ENCODE results near the gene MRPS2. TPM values are rescaled to one million over a fixed set of nuclear protein-coding genes. Genes with fewer than 3 reads are reported as not detected.

MRPS2 gene
- total RNA-seq, 1 experiment from 2014 or later: 81.0 TPM

DNA sequence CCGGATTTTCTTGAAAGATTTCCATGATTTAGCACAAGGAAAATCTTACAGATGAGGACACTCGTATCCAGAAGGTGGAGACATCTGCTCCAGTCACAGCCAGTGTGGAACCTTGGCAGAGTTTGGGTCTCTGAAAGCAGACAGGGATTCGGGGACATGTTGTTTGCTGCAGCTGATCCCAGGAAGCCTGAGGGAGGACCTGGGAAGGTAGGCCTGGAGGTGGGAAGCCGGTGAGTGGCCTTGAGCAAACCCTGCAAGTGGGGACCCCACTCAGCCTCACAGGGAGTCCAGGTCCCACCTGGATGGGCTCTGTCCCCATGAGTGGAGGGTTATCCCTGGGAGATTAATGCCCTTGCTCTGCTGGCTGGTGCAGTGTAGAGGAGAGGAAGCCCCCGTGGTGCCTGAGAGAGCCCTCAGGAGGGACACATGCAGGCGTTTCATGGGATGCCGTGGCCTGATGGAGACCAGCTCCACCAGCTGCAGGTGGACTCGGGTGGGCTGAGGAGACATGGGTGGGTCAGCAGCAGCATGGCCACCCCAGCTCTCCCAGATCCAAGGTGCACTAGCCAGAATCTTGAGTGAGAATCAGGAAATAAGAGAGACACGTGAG is 7.8 kb downstream of the MRPS2 start:
- Histone ChIP-seq H3K4me2 (ENCODE audit: insufficient read depth, insufficient read length, low read length) (no peak overlapping the region), H2BK12ac (ENCODE audit: insufficient read length, low read depth, low read length) (no peak overlapping the region)
- H3K9me3 Mint-ChIP-seq: no peaks in the 10 kb centered on the region; a peak in 1 of 5 replicates

More for the DNA sequence above, 7.8 kb downstream of the MRPS2 start:
- H4K91ac ChIP-seq (ENCODE audit: insufficient read length, low read depth, low read length): no peak overlapping the region
- no peaks in the 10 kb centered on the region for H3K23me2 ChIP-seq (ENCODE audit: insufficient read length, low read depth, low read length, poor library complexity, severe bottlenecking)
- no peak overlapping the region for H2AFZ ChIP-seq (ENCODE audit: low read length)
- 0 out of 2 replicates have a peak, but pooled peaks cover 2% of the 10 kb centered on the region for H3K4me1 ChIP-seq (ENCODE audit: insufficient read depth, low read length)
- H3K9me3 ChIP-seq (ENCODE audit: control insufficient read depth, low read depth, low read length): no peaks in the 10 kb centered on the region
- H3K27me3 ChIP-seq (ENCODE audit: insufficient read depth, low read length): no peaks in the 10 kb centered on the region
- H2BK5ac ChIP-seq (ENCODE audit: insufficient read length, low read length): no peak overlapping the region
- no peak overlapping the region for H2AK5ac ChIP-seq (ENCODE audit: insufficient read length, low read length)
- H3K79me1 ChIP-seq (ENCODE audit: insufficient read depth, low read depth, low read length, poor library complexity, severe bottlenecking): no peaks in the 10 kb centered on the region
- H3K36me3 Mint-ChIP-seq (ENCODE audit: insufficient read depth in 1 of 3, low read depth in 3 of 3): peaks cover 6 to 19% (median 18%) of the 10 kb centered on the region in 3 experiments; a peak in 6 of 7 replicates
- H3K79me2 ChIP-seq (ENCODE audit: insufficient read depth, low read length): no peaks in the 10 kb centered on the region
- no peaks in the 10 kb centered on the region for H3K27me3 Mint-ChIP-seq (ENCODE audit: low read depth)
- no peak overlapping the region for H3K4me3 Mint-ChIP-seq
- no peak overlapping the region for H3K23ac ChIP-seq (ENCODE audit: insufficient read length, low read depth, low read length)
- no peak overlapping the region for H3K56ac ChIP-seq (ENCODE audit: insufficient read length, low read depth, low read length)
- H2BK15ac ChIP-seq (ENCODE audit: low read depth, low read length): no peak overlapping the region
- H3T11ph ChIP-seq (ENCODE audit: low read length): no peak overlapping the region
- no peak overlapping the region for H3K9ac ChIP-seq (ENCODE audit: extremely low read depth, insufficient read length, low read length)
- no peak overlapping the region for H4K8ac ChIP-seq (replicated peaks; ENCODE audit: insufficient read length, low read depth, low read length)
- no peak overlapping the region for H3K14ac ChIP-seq (ENCODE audit: insufficient read depth, low read length)
- H3K27ac ChIP-seq (ENCODE audit: insufficient read length, low read depth, low read length): no peak overlapping the region
- H2BK20ac ChIP-seq (ENCODE audit: low read depth, low read length, poor library complexity, severe bottlenecking): no peak overlapping the region
- H3K18ac ChIP-seq (ENCODE audit: insufficient read length, low read depth, low read length): no peak overlapping the region
- no CpG with 5 or more reads among the region's 9 CpGs for WGBS (ENCODE audit: extremely low coverage, insufficient read length, low lambda C conversion rate)
- no peaks in the 10 kb centered on the region for H4K20me1 ChIP-seq (ENCODE audit: control insufficient read depth, insufficient read depth, insufficient read length)
- H2BK120ac ChIP-seq (ENCODE audit: low read depth, low read length, poor library complexity, severe bottlenecking): no peak overlapping the region
- peak; percentile 23 for DNase-seq
- H3K4ac ChIP-seq (ENCODE audit: low read depth, low read length): no peak overlapping the region
- no peak overlapping the region; a peak in 2 of 7 replicates for H3K27ac Mint-ChIP-seq
- H4K5ac ChIP-seq (ENCODE audit: insufficient read length, low read depth, low read length): no peak overlapping the region
- TF ChIP-seq CTCF (conservative IDR thresholded peaks at IDR 0.05): no peak
- H3K4me1 Mint-ChIP-seq: peaks cover 5 to 11% of the 10 kb centered on the region in 2 experiments; a peak in 1 of 4 replicates

Measured in H9 (cell line).